Neural crest cell (in vitro differentiated cells): ENCODE results near the gene NADK. TPM values are rescaled to one million over a fixed set of nuclear protein-coding genes. Genes with fewer than 3 reads are reported as not detected.

ENCODE experiments used
- DNase-seq: peaks from one replicate; pipeline ENCODE4 v3.0.0; 2021; ENCODE audit warnings: low read depth, mixed read lengths, low spot score
- H3K27ac Mint-ChIP-seq: one replicate; pipeline ENCODE4 v1.8.0; 2021; ENCODE audit warnings: mild to moderate bottlenecking, mixed read lengths; ENCODE audit not compliant: unreplicated experiment
- H3K27me3 Mint-ChIP-seq: 2 replicates; pipeline ENCODE4 v1.8.0; 2021; ENCODE audit warnings: low read depth, mild to moderate bottlenecking, mixed read lengths
- H3K36me3 Mint-ChIP-seq: 2 replicates; pipeline ENCODE4 v1.8.0; 2021; ENCODE audit warnings: low read depth, mild to moderate bottlenecking, mixed read lengths
- H3K4me1 Mint-ChIP-seq: 2 replicates; pipeline ENCODE4 v1.8.0; 2021; ENCODE audit warnings: mixed read lengths
- H3K4me3 Mint-ChIP-seq: one replicate; pipeline ENCODE4 v1.8.0; 2021; ENCODE audit warnings: mild to moderate bottlenecking, mixed read lengths
- H3K9me3 Mint-ChIP-seq: 2 replicates; pipeline ENCODE4 v1.8.0; 2021; ENCODE audit warnings: mixed read lengths
- total RNA-seq: library from RNA; stranded (reverse); gene quantifications from 2 replicates; pipeline ENCODE4 v1.2.1, GENCODE V29; 2021
- TF ChIP-seq, protein P1 (sequence below): fragments of 200-600 bp; sonication (generic); conservative IDR thresholded peaks from 2 replicates; pipeline ENCODE4 v1.5.0; 2021; ENCODE audit warnings: antibody characterized with exemption, mild to moderate bottlenecking

The NADK gene
- total RNA-seq, 1 donor from 2014 or later, result 88.4 TPM

GRCh38 chr1:1785666-1786065, 7.4 kb upstream of the NADK start:
- Mint-ChIP-seq H3K27ac (no peak overlapping the region), H3K4me3 (peak overlapping the region; percentile 27), H3K27me3 (peaks cover 11% of the 10 kb centered on the region), H3K36me3 (peaks cover 19% of the 10 kb centered on the region), H3K9me3 (no peaks in the 10 kb centered on the region), H3K4me1 (peaks cover 15% of the 10 kb centered on the region)
- no peak for DNase-seq
- TF ChIP-seq, protein P1, sequence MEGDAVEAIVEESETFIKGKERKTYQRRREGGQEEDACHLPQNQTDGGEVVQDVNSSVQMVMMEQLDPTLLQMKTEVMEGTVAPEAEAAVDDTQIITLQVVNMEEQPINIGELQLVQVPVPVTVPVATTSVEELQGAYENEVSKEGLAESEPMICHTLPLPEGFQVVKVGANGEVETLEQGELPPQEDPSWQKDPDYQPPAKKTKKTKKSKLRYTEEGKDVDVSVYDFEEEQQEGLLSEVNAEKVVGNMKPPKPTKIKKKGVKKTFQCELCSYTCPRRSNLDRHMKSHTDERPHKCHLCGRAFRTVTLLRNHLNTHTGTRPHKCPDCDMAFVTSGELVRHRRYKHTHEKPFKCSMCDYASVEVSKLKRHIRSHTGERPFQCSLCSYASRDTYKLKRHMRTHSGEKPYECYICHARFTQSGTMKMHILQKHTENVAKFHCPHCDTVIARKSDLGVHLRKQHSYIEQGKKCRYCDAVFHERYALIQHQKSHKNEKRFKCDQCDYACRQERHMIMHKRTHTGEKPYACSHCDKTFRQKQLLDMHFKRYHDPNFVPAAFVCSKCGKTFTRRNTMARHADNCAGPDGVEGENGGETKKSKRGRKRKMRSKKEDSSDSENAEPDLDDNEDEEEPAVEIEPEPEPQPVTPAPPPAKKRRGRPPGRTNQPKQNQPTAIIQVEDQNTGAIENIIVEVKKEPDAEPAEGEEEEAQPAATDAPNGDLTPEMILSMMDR, result no peak

DNA sequence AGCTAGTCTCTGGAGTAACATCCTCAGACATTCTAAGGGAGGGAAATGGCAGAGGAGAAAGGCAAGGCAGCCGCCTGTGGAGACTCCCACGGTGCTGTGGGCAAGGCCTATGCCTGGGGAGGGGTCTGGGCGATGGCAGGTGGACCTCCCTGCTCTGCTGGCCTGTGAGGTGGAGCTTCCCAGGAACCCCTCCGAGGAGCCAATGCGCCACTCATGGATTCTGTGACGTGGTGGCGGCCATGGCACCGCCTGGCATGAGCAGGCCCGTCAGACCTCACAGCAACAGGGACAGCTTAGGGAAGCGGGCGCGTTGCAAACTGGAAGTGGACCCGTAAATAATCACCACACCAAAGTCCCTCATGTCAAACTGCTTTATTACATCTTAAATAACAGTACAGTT, 6.7 kb upstream of the NADK start:
- peaks cover 22% of the 10 kb centered on the region for H3K4me1 Mint-ChIP-seq
- no peaks in the 10 kb centered on the region for H3K9me3 Mint-ChIP-seq
- peaks cover 16% of the 10 kb centered on the region for H3K36me3 Mint-ChIP-seq
- H3K4me3 Mint-ChIP-seq, result peak overlapping the region; percentile 22
- H3K27me3 Mint-ChIP-seq, result peaks cover 17% of the 10 kb centered on the region
- H3K27ac Mint-ChIP-seq, result no peak overlapping the region
- DNase-seq, result no peak
- TF ChIP-seq, protein P1, result no peak

DNA sequence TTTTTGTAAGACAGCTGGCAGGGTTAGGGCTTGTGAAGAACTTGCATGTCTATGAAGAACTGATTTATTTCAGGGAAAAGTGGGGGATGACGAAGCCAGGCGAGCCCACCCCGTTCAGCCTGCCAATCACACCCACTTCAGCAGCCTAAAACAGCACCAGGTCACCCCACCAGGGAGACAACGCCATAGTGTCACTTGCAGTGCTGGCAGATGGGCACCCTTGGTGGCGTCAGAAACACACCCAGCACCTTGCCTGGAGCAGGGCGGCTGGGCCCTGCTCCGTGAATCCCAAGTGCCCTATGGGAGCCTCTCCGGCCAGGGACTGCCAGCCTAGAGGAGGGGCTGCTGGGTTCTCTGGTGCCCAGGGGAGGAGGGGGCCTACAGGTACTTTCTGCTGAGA, 5.0 kb upstream of the NADK start:
- Mint-ChIP-seq H3K4me3 (peak overlapping the region; percentile 52), H3K27ac (no peak overlapping the region), H3K4me1 (peaks cover 30% of the 10 kb centered on the region), H3K36me3 (peaks cover 14% of the 10 kb centered on the region), H3K9me3 (no peaks in the 10 kb centered on the region), H3K27me3 (peaks cover 27% of the 10 kb centered on the region)
- TF ChIP-seq, protein P1, result no peak
- no peak for DNase-seq

DNA sequence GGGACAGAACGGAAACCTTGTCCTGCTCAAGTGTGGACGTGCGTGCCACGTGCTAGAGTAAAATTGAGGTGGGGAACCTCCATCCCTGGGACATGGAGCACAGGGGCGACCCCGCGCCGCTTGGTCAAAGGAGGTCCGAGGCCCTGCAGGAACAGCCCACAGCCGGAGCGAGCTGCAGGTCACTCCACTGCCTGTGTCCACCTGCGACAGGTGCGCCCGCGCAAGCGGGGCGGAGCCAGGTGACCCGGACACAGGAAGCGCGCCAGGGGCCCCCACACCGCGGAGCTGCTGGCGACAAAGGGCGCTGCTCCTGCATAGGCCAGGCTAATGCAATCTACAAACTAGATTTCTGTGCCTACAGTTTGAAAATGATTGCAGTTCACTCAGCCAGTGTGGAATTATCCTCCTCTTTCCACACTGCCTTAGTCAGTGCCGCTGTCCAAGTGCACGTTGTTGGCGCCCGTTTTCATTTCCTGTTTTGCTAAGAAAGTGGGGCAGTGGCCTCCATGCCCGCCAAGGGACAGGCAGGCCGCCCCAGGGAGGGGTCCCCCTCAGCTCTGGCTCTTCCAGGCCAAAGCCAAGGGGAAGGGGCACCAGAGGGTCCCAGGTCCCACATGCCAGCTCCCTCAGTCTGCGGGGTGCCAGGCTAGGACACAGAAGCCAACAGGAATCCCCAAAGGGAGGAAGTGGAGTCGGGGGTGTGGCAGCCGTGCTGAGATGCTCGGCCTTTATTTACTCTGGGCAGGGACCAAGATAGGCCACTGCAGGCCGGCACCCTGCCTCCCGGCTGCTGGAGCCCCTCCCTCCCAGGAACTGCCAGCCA, 4.3 kb upstream of the NADK start:
- Mint-ChIP-seq H3K4me1 (peaks cover 31% of the 10 kb centered on the region), H3K36me3 (peaks cover 14% of the 10 kb centered on the region), H3K4me3 (peak overlapping the region; percentile 52), H3K27me3 (peaks cover 29% of the 10 kb centered on the region), H3K9me3 (no peaks in the 10 kb centered on the region), H3K27ac (no peak overlapping the region)
- TF ChIP-seq, protein P1, result no peak
- DNase-seq, result no peak

- TF ChIP-seq, protein P1, result no peak
- H3K27me3 Mint-ChIP-seq, result peaks cover 34% of the 10 kb centered on the region
- no peaks in the 10 kb centered on the region for H3K9me3 Mint-ChIP-seq
- H3K27ac Mint-ChIP-seq, result no peak overlapping the region
- H3K4me3 Mint-ChIP-seq, result peak overlapping the region; percentile 92
- H3K36me3 Mint-ChIP-seq, result peaks cover 6% of the 10 kb centered on the region
- H3K4me1 Mint-ChIP-seq, result peaks cover 40% of the 10 kb centered on the region
- DNase-seq, result no peak
Measured at GRCh38 chr1:1781526-1781903, 3.2 kb upstream of the NADK start.
